GM19467 (cell line): ENCODE data around the gene CHKB.
"Not testable (repeated sequence)": the region's sequence is repeated elsewhere in the genome, so short reads cannot be mapped to it uniquely, and the experiment has no call there.

Source experiments
- ATAC-seq: cut with Tn5 transposase; IDR thresholded peaks from one replicate; pipeline ENCODE4 v1.9.1; 2021; ENCODE audit warnings: mild to moderate bottlenecking, moderate library complexity; ENCODE audit not compliant: unreplicated experiment

CHKB gene

DNA sequence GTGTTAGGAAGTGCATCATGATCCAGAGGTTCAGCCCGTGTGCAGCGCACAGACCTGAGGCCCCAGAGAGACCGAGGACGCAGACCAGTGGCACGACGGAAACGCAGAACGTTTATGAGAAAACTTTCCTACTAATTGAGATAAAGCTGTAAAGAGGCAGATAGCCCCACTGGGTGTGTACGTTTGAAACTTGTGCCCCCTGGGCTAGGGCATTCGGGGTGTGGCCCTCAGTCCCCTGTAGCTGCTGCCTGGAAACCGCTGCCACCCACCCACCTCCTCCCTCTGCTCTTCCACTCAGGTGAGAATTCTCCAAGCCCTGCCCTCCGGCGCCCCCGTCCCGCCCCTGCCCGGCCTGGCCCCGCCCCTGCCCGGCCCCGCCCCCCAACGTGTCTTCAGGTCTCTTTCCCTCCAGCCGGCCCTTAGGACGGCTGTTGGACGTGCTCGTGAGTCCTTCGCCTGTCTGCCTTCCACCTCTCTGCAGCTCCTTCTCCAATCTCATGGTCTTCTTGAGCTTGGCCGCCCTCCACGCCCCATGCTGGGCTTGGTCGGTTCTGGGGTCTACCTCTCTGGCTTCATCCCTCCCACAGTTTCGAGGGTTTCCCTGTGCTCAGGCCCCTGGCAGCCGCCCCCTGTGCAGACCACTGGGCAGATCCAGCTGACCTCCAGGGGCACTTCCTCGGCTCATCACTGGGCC lies 30.0 kb upstream of the CHKB start:
- no peak for ATAC-seq

DNA sequence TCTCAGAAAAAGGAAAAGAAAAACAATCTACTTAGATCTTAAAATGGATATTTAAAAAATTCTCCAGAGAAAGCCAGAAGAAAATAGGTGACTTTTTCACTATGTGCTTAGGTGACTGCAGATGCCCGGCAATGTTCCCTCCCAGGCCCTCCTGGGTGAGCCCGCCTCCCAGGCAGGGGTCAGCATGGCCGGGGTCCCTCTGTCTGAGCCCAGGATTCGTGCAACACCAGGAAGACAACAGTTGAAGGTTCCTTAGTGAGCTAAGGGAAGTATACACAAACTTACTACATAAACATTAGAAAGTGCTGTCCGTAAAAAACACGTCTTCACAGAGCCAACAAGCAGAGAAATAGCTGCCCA lies 29.5 kb upstream of the CHKB start:
- no peak for ATAC-seq

DNA sequence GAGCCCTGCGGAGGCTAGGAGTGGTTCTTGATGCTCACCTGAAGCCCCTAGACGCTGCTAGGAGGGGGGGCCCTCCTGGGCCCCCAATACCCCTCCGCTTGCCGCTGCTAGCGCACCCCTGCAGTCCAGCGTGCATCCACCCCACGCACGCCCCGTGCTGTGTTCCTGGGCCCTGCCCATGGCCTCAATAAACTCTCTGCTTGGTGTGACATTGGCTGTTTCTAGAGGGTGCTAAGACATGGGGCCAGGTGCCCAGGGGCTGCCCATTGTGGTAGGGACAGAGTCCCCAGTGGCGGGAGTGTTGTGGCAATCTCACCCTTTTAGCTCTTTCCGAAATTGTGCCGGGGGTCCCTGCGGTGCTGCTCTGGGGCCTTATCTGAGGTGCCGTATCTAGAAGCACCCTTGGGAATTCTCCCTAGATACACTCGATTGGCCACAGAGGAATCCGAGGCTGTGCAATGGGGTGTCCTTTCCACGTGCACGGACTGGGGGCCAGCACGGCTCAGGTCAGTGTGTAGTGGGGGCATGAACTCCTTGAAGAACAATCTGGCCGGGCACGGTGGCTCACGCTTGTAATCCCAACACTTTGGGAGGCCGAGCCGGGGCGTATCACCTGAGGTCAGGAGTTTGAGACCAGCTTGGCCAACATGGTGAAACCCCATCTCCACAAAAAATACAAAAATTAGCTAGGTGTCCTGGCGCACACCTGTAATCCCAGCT lies 28.9 kb upstream of the CHKB start:
- no peak for ATAC-seq

DNA sequence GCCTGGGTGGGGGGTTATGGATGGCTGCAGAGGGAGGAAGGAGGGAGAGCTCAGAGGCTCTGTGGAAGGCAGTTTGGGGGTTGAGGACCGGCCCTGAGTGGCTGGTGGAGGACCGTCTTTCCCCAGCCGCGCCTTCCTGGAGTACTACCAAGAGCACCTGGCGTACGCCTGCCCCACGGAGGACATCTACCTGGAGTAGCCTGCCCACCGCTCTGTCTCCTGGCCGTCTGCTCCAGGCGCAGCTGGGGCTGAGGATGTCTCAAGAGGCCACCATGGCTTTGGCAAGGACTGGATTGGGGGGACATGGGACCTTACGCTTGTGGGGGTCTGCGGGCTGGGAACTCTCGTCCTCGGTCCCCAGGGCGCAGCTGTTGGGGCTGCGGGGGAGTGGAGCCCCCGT lies 27.9 kb upstream of the CHKB start:
- ATAC-seq = no peak

DNA sequence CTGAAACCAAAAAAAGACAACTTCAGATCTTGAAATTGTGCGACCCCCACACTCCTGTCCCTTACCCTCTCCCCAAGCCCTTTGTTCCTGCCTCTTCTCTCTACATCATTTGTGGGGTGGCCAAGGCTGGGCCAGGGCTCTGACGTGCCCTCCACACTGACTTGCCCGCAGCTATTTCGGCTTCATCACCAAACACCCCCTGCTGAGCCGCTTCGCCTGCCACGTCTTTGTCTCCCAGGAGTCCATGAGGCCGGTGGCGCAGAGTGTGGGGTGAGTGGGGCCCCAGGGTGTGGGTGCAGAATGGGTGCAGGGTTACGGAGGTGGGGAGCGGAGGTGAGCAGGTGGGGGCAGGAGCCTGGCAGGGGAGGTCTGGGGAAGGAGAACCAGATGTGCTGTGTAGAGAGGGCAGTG lies 27.4 kb upstream of the CHKB start:
- no peak for ATAC-seq

DNA sequence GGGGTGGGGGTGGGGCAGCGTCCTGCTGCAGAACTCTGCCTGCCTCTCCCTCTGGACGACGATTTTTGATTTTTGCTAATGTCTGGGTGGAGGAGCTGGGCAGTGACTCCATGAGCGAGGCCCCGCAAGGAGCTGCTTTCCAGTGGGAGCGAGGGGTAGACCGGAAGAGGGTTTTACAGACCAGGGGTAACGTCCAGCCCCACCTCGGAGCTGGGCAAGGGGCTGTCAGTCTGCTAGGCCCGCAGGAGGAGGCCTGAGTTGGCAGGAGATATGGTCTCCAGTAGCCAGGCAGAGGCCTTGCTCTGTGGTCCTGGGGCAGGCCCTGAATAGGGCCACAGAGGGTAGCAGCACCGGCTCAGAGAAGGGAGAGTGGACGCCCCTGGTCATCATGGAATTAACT lies 26.9 kb upstream of the CHKB start:
- ATAC-seq = no peak

DNA sequence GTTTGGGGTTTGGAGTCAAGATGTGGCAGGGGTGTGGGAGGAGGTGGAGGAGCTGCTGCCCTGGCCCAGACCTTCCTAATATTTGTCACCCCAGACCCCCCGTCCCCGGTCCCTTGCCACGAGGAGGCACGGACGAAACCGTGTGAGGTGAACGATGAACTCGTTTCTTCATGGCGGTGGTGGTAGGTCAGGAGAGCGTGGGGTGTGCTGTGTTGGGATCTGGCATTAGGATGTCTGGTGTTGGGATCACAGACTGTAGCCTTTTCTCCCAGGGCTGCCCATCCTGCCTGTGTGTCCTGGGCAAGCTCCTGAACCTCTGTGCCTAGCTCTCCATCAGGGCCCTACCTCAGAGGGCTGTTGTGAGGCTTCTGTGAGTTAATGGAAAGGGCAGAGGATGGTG lies 26.3 kb upstream of the CHKB start:
- ATAC-seq = no peak

DNA sequence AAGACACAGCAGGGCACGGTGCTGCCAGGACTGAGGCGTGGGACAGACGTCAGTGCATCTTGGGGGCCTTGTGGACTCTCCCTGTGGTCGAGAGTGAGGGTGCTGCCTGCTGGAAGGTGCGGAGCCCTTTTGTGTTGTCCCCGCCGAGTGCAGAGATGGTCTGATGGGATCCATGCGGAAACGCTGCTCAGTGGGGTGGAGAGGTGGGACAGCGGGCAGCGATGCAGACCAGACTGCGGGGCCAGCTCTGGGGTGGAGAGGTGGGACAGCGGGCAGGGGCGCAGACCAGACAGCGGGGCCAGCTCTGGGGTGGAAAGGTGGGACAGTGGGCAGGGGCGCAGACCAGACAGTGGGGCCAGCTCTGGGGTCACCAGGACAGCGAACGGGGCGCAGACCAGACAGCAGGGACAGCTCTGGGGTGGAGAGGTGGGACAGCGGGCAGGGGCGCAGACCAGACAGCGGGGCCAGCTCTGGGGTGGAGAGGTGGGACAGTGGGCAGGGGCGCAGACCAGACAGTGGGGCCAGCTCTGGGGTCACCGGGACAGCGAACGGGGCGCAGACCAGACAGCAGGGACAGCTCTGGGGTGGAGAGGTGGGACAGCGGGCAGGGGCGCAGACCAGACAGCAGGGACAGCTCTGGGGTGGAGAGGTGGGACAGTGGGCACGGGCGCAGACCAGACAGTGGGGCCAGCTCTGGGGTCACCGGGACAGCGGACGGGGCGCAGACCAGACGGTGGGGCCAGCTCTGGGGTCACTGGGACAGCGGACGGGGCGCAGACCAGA lies 25.6 kb upstream of the CHKB start:
- ATAC-seq = not testable (repeated sequence)

DNA sequence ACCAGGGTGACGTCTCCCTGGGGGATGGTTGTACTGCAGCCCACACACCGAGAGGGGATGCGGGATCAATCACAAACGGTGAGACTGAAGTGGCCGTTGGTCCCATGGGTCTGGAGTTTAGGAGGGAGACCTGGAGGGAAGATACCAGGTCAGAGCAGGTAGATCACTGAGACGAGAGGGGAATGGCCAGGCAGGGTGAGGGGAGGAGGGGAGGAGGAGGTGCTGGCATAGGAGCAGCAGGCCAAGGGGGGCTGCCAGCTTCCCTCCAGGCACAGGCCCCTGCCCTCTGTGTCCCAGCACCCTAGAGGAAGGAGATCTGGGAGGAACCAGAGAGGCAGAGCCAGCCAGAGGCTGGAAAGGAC lies 25.0 kb upstream of the CHKB start:
- no peak for ATAC-seq

DNA sequence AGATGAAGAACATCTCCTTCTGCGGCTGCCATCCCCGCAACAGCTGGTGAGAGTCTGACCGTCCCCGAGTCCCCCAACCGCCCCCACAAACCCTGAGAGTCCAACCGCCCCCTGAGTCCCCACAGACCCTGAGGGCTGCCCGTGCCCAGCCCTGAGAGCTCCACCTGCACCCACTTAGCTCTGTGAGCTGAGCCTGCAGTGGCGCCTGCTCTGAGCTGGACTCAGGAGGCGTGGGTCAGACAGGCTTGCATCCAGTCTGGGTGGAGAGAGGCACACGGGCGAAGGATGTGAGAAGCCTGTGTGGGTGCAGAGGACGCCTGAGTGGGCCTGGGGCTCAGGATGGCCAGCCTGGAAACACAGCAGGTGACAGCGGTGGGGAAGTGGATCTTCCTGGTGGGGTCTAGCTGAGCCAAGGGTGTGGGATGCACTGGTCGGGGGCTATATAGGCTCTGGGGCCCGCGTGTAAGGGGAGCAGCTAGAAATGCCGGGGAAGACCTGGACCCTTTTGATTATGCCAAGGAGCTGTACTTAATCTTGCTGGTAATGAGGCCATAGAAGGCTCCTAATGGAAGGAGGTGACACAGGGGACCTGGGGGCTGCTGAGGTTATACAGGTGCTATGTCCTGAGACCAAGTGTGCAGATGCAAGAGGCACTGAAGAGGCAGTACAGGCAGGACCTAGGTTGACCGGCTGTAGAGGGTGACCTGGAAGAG lies 24.5 kb upstream of the CHKB start:
- no peak for ATAC-seq

DNA sequence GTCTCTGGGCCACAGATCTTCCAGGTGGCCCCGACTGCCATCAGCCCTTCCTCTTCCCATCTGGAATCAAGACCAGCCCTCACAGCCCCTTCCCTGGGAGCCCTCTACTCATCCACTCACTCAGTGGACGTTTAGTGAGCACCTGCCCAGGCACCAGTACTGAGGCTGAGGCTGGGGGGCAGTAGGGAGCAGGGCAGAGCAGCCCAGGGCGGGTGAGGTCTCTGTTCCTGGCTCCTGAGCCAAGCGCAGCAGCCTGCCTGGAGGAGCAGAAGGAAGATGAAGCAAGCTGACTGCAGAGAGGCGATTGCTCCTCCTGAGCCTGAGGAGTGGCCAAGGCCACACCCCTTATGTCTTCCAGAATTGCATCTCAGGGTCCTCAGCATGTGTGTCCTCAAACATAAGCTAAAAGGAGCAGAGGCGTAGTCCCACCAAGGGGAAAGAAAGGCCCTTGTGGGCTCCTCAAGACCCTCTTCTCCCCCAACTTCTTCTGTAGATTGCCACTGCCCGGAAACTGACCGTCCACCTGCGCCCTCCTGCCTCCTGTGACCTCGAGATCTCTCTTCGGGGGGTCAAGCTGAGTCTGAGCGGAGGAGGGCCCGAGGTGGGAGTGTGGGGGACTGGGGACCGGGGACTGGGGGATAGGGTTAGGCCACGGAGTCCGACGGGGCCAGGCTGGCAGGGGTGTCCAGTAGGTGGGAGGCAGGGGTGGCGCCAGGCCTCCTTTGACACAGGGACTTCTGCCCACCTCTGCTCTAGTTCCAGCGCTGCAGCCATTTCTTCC lies 23.7 kb upstream of the CHKB start:
- no peak for ATAC-seq

DNA sequence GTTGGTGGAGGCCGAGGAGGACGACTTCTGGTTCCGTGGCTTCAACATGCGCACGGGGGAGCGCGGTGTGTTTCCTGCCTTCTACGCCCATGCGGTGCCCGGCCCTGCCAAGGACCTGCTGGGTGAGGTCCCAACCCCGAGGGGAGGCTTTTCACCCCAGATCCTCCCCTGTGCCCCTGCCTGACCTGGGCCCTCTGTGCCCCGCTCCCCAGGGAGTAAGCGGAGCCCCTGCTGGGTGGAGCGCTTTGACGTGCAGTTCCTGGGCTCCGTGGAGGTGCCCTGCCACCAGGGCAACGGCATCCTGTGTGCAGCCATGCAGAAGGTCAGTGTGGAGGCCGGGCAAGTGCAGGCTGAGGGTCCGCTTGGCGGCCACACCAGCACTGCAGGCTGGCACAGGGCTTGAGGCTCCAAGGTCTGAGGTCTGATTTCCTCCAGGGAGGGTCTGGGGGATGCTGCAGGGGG lies 23.0 kb upstream of the CHKB start:
- no peak for ATAC-seq

DNA sequence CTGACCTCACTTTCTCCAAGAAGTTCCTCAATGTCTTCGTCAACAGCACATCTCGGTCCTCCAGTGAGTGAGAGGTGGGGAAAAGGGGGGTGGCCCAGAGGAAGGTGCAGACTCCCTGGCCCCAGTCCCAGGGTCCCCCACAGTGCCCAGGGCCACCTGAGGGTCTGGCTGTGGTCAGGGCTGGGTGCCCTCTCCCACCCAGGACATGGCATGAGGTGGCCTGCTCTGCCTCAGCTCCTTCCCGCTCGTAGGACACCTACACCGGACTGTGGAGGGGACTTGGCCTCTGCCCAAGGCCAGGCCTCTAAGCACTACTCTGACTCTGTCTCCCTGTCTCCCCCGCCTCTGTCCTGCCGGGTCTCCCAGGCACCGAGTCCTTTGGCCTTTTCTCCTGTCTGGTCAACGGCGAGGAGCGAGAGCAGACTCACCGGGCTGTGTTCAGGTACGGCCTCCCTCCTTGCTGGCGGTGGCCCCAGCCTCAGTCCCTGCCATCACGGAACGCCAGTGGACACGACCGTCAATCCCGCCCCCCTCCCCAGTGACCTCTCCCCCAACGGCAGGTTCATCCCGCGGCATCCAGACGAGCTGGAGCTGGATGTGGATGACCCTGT lies 22.5 kb upstream of the CHKB start:
- no peak for ATAC-seq

DNA sequence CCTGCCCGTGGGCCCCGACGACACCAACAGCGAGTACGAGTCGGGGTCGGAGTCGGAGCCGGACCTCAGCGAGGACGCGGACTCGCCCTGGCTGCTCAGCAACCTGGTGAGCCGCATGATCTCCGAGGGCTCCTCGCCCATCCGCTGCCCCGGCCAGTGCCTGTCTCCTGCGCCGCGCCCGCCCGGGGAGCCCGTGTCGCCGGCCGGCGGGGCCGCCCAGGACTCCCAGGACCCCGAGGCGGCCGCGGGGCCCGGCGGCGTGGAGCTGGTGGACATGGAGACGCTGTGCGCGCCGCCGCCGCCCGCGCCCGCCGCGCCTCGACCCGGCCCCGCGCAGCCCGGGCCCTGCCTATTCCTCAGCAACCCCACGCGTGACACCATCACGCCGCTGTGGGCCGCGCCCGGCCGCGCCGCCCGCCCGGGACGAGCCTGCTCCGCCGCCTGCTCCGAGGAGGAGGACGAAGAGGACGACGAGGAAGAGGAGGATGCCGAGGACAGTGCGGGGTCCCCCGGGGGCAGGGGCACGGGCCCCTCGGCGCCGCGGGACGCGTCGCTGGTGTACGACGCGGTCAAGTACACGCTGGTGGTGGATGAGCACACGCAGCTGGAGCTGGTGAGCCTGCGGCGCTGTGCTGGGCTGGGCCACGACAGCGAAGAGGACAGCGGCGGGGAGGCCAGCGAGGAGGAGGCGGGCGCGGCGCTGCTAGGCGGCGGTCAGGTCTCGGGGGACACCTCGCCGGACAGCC lies 21.8 kb upstream of the CHKB start:
- no peak for ATAC-seq

DNA sequence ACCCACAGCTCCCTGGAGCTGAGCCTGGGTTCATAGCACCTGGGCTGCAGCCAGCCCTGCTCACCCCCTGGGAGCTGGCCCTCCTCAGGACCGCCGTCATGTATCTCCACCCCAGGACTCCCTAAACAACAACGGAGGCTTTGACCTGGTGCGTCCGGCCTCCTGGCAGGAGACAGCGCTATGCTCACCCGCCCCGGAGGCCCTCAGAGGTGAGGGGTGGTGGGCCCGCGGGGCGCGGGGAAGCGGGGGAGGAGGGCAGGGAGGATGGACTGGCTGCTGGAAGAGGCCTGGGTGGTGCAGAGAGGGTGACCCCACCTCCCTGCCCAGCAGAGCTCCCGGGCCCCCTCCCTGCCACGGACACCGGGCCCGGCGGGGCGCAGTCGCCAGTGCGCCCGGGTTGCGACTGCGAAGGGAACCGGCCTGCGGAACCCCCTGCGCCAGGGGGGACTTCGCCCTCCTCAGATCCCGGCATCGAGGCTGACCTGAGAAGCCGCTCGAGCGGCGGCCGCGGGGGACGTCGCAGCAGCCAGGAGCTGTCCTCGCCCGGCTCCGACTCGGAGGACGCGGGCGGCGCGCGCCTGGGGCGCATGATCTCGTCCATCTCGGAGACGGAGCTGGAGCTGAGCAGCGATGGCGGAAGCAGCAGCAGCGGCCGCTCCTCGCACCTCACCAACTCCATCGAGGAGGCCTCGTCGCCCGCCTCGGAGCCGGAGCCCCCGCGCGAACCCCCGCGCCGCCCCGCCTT lies 21.0 kb upstream of the CHKB start:
- no peak for ATAC-seq

DNA sequence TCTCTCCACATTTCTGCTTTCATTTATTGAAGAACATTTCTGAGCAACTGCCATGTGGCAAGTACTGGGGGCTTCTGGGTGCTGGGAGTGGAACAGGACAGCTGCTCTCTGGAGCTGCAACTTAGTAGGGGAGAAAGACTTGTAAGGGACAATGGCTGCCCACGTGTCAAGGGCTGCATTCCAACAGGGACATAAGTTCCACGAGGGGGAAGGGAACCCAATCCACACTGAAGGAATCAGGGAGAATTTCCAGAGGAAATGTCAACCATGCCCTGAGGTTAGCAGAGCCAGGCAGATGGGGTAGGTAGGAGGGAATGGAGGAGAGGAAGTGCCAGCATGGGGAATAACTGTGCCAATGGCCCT lies 19.7 kb upstream of the CHKB start:
- ATAC-seq = no peak

DNA sequence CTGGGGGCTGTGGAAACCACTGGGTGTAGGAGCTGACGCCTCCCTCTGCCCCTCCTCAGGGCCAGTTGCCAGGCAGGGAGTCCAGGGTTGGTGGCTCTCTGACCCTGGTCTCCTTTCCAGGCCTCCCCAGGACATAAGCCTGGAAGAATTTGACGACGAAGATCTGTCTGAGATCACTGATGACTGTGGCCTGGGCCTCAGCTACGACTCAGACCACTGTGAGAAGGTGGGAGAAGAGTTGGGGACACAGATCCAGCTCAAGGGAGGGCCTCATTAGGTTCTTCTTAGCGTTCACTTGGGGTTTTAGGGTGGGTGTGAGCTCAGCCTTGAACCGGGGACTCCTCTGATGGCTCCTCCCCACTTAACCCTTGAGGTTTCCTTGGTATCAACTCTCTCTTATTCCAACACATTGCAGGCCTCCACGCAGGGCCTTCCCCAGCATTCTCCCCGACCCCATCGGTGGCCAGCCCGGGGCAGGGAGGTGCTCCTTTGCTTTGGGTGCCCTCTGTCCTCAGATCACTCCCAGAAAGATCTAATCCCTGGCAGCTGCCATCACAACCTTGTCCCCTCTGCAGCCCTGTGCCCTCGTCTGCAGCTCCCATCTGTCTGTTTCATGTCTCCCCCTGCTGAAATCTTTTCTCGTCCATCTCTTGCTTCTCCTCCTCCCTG lies 19.2 kb upstream of the CHKB start:
- no peak for ATAC-seq

DNA sequence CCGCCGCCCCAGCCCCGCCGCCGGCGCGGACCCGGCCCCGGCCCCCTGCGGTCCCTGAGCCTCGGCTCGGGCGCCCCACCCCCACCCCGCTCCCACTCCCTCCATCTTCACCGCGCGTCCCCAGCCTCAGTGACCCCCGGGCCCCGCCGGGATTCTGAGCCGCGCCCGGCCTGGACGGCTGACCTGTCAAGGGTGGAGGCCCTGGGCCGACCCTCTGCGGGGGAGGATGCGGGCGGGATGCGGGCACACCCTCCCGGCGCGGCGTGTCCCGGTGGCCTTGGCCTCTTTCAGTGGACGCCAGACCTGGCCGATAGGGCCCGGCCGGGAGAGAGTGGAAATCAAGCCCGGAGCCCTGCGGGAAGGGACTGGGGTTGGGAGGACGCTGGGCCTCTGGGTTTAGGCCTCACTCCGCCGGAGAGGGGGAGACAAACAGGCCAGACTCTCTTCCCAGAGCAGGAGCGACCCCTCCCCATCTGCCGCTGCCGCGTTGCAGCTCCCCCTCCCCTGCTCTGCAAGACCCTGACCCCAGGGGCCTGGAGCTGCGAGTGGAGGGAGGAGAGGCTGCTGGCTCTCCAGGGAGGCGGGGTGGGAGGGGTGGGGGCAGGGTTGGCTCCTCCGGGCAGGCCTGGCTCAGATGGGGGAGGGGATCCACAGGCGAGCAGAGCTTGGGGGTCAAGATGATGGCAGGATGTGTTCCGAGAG lies 18.5 kb upstream of the CHKB start:
- no peak for ATAC-seq
